A204.1 (cell line): ENCODE data around the gene TFDP2.
"Not testable (repeated sequence)": the region's sequence is repeated elsewhere in the genome, so short reads cannot be mapped to it uniquely, and the experiment has no call there.

ENCODE experiments used
- FAIRE-seq: peaks from 2 replicates; lab custom pipeline; 2012; peaks lifted over from hg19 to GRCh38; lab: Jason Lieb, UNC

Gene TFDP2

GRCh38 chr3:141920701-141921100 is 228.6 kb downstream of the TFDP2 start:
- no peak for FAIRE-seq

GRCh38 chr3:141915766-141916165 is 233.6 kb downstream of the TFDP2 start:
- FAIRE-seq, result peak; percentile 56

- FAIRE-seq, result no peak
Measured at GRCh38 chr3:141915016-141915415, 234.3 kb downstream of the TFDP2 start.

- FAIRE-seq, result no peak
Measured at GRCh38 chr3:141914311-141914710, 235.0 kb downstream of the TFDP2 start.

GRCh38 chr3:141913150-141913811 is 236.1 kb downstream of the TFDP2 start:
- FAIRE-seq, result peak; percentile 47

- FAIRE-seq, result not testable (repeated sequence)
Measured at GRCh38 chr3:141909986-141910385, 239.4 kb downstream of the TFDP2 start.

- no peak for FAIRE-seq
Measured at GRCh38 chr3:141909408-141909807, 239.9 kb downstream of the TFDP2 start.

- no peak for FAIRE-seq
Measured at GRCh38 chr3:141905129-141905528, 244.2 kb downstream of the TFDP2 start.

- FAIRE-seq, result no peak
Measured at GRCh38 chr3:141904203-141904602, 245.1 kb downstream of the TFDP2 start.

- no peak for FAIRE-seq
Measured at GRCh38 chr3:141901914-141902313, 247.4 kb downstream of the TFDP2 start.

- FAIRE-seq, result no peak
Measured at GRCh38 chr3:141900343-141900742, 249.0 kb downstream of the TFDP2 start.

- FAIRE-seq, result no peak
Measured at GRCh38 chr3:141898908-141899307, 250.4 kb downstream of the TFDP2 start.

- FAIRE-seq, result no peak
Measured at GRCh38 chr3:141895731-141896130, 253.6 kb downstream of the TFDP2 start.

GRCh38 chr3:141894524-141895176 is 254.7 kb downstream of the TFDP2 start:
- FAIRE-seq, result no peak
